Renal pelvis (tissue), 4 donors: Measurements from ENCODE around the gene MRPL37. TPM values are rescaled to one million over a fixed set of nuclear protein-coding genes. Genes with fewer than 3 reads are reported as not detected.

ENCODE experiments used
- DNase-seq: peaks from one replicate; pipeline ENCODE4 v3.0.0-alpha.2; 2013
- polyA plus RNA-seq, 3 donors: library from polyadenylated mRNA; unstranded; fragments of 120-200 nt; gene quantifications; one replicate each; pipeline ENCODE4 v1.2.1, GENCODE V29; 2013; ENCODE audit not compliant: insufficient read length in 3 of 3

MRPL37 gene
- polyA plus RNA-seq, 3 donors: 80.0 to 89.0 (median 85.8) TPM

GRCh38 chr1:54257876-54258275, 57.9 kb downstream of the MRPL37 start:
- no peak for DNase-seq

- DNase-seq: no peak
Measured at GRCh38 chr1:54259546-54260140, 59.7 kb downstream of the MRPL37 start.

DNA sequence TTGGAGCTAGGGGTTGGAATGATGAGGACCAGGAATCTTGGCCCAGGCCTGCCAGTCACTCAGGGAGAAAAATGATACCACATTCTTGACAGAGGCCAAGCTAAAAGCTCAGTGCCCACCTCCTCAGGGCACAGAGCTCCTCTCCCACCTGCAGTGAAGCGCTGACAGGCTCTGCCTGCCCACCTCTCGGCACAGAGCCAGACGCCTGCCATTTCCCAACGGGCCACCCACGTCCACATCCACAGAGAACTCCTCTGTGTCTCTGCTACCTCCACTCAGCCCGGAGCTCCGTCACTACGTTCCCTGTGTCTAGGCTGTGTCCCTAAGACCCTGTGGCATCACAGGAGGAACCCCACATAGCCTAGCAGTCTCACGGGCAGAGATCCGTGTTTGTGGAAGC, 60.8 kb downstream of the MRPL37 start:
- no peak for DNase-seq

DNA sequence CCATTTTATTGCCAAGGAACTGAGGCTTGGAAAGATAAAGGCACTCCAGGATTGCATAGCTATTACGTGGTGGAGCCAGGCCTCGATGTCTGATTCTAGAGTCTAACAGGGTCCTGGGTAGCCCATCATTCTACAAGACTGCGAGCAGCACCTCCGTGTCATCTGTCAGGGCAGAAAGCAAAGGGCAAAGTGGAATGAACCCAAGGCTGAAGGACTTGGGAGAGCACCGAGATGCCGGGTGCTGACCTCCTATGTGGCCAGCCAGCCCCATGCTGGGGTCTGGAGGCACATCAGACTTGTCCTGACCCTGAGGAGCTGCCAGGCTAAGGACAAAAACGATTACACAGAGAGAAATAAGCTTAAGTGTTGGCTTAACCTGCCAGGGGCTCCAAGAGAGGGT, 62.3 kb downstream of the MRPL37 start:
- DNase-seq: no peak

GRCh38 chr1:54263601-54264226, 63.7 kb downstream of the MRPL37 start:
- no peak for DNase-seq

- no peak for DNase-seq
Measured at GRCh38 chr1:54265126-54265525, 65.2 kb downstream of the MRPL37 start.

GRCh38 chr1:54265659-54266058, 65.7 kb downstream of the MRPL37 start:
- no peak for DNase-seq

GRCh38 chr1:54266195-54266594, 66.2 kb downstream of the MRPL37 start:
- no peak for DNase-seq

- no peak for DNase-seq
Measured at GRCh38 chr1:54266908-54267307, 66.9 kb downstream of the MRPL37 start.

Other genes with a start within 250 kb of the MRPL37 start
- gene LDLRAD1, start 182.0 kb upstream of the MRPL37 start, polyA plus RNA-seq: under 1 TPM in 1 of 3 donors, not detected in 2; 0.07 TPM
- 100 to 1,000 TPM; 308 to 352 (median 329) TPM for gene TMEM59, start 147.0 kb upstream of the MRPL37 start, polyA plus RNA-seq
- 1 to 10 TPM; 7.2 to 10.0 (median 9.2) TPM for gene TCEANC2, start 146.6 kb upstream of the MRPL37 start, polyA plus RNA-seq
- gene CDCP2, start 47.2 kb upstream of the MRPL37 start, polyA plus RNA-seq: under 1 TPM; 0.06 to 0.12 (median 0.10) TPM
- 1 to 10 TPM; 6.3 to 8.8 (median 8.5) TPM for gene CYB5RL, start 137 bp upstream of the MRPL37 start, polyA plus RNA-seq
- gene SSBP3, start 206.2 kb downstream of the MRPL37 start, polyA plus RNA-seq: 100 to 1,000 TPM; 105 to 116 (median 109) TPM